HFF-Myc (cell line): Measurements from ENCODE around the gene DNAAF5.

Experiments used
- DNase-seq: peaks from one replicate; pipeline ENCODE4 v3.0.0-alpha.2; 2011; ENCODE audit warnings: low read depth; ENCODE audit errors: extremely low read depth
- H3K4me3 ChIP-seq: replicated peaks from 2 replicates; pipeline ENCODE4 v1.5.1; 2011; ENCODE audit warnings: low read depth, mild to moderate bottlenecking, control low read depth, low read length
- CTCF ChIP-seq: IDR thresholded peaks from 2 replicates; pipeline ENCODE4 v1.5.1; 2012; ENCODE audit warnings: mild to moderate bottlenecking, low read depth, low read length, control low read depth; ENCODE audit errors: missing control alignments

DNAAF5 gene

GRCh38 chr7:760006-760405 is 33.5 kb downstream of the DNAAF5 start:
- DNase-seq: no peak
- no peak for TF ChIP-seq CTCF
- no peak overlapping the region for H3K4me3 ChIP-seq

GRCh38 chr7:761101-761500 is 34.6 kb downstream of the DNAAF5 start:
- no peak for TF ChIP-seq CTCF
- no peak for DNase-seq
- no peak overlapping the region for H3K4me3 ChIP-seq

GRCh38 chr7:761631-762030 is 35.1 kb downstream of the DNAAF5 start:
- TF ChIP-seq CTCF: no peak
- DNase-seq: no peak
- H3K4me3 ChIP-seq: no peak overlapping the region

- DNase-seq: no peak
- TF ChIP-seq CTCF: no peak
Observed at GRCh38 chr7:762885-763284, 36.4 kb downstream of the DNAAF5 start.

GRCh38 chr7:763762-764161 is 37.3 kb downstream of the DNAAF5 start:
- no peak overlapping the region for H3K4me3 ChIP-seq
- no peak for DNase-seq
- TF ChIP-seq CTCF: no peak

More at GRCh38 chr7:762885-763284, 36.4 kb downstream of the DNAAF5 start:
- no peak overlapping the region for H3K4me3 ChIP-seq

DNA sequence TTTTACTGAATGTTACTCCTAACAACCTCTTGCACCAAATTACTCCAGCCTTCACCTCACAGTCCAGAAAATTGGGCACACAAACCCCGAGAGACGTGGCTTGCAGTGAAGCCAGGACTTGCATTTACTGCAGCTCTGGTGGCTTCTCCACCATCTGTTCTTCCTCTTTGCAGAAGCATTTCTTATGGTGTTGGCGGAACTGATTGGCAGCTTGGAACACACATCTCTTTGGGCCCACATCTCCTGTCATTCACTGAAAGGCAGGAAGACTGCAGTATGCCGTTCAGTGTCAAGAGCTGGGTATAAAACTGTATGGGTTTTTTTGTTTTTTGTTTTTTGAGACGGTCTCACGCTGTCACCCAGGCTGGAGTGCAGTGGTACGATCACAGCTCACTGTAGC is 38.9 kb downstream of the DNAAF5 start:
- no peak overlapping the region for H3K4me3 ChIP-seq
- no peak for TF ChIP-seq CTCF
- DNase-seq: no peak

GRCh38 chr7:767580-767940 is 41.1 kb downstream of the DNAAF5 start:
- DNase-seq: no peak
- no peak overlapping the region for H3K4me3 ChIP-seq
- no peak for TF ChIP-seq CTCF
